HG02938 (cell line): Measurements from ENCODE around the gene RANBP3.
"Not testable (repeated sequence)": the region's sequence is repeated elsewhere in the genome, so short reads cannot be mapped to it uniquely, and the experiment has no call there.

ENCODE experiments used
- ATAC-seq: cut with Tn5 transposase; IDR thresholded peaks from one replicate; pipeline ENCODE4 v1.9.1; 2021; ENCODE audit warnings: mild to moderate bottlenecking, moderate library complexity; ENCODE audit not compliant: unreplicated experiment

RANBP3 gene

DNA sequence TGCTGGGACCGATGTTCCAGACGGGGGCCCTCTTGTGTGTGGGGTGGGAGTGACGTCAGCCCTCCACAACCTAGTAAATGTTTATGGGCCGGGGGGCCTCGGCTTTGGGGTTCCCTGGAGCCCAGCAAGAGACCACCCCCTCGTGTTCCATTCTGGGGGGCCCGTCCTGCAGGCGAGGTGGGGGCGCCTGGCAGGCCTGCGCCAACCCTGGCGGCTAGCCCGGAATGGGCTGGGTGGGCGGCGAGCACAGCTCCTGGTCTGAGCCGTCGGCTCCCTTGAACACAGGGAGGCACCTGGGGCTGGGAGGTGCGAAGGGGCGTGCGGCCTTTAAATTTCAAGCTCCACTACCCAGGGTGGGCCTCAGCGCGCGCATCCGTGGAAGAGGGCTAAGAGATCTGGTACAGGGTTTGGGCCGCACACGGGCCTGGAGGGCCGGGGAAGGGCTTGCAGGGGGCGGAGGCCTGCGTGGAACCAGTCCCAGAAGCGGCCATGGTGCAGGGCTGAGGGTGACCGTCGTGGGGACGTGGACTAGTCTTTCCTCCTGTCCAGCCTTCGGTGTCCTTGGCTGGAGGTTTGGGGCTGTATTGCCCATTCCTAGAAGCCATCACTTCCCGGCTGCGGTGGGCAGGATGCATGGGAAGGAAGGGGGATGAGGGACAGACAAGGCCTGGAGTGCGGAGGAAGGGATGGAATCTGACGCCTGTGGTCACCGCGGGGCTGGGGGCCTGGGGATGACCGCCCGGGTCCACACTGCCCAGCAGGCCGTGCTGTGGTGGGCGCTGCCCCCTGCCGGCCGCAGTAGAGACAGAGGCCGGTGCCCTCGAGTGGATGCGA is 85.8 kb downstream of the RANBP3 start:
- no peak for ATAC-seq

DNA sequence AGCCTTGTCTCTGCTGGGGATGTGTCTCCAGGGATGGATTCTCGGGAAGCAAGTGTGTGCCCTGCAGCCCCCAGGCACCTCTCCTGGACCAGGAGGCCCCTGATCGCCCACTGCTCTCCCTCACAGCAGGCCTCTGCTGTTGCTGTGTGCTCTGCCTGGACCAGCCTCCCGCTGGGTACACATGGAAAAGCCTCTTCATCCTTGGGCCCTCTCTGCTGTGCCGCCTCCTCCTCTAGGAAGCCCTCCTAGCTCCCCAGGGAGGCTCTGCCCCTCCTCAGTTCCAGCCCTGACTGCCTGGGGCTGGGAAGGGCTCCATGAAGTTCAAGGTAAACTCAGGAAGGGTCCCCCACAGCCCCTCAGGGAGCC is 86.4 kb downstream of the RANBP3 start:
- ATAC-seq, result no peak

DNA sequence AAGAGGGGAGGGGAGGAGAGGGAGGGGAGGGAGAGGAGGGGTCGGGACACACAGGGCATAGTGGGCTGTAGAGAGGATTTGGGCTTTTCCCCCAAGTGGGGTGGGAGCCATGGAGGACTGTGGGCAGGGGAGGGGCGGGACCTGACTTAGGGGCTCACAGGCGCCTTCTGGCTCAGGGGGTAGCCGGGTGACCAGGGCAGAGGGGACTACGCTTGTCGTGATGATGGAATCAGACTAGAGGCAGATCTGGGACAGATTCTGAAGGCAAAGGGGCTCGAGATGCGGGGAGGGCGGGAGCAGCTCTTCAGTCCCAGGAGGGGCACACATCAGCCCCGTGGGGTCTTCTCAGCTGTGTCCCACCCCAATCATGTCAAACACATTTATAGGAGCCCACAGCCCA is 87.8 kb downstream of the RANBP3 start:
- no peak for ATAC-seq

DNA sequence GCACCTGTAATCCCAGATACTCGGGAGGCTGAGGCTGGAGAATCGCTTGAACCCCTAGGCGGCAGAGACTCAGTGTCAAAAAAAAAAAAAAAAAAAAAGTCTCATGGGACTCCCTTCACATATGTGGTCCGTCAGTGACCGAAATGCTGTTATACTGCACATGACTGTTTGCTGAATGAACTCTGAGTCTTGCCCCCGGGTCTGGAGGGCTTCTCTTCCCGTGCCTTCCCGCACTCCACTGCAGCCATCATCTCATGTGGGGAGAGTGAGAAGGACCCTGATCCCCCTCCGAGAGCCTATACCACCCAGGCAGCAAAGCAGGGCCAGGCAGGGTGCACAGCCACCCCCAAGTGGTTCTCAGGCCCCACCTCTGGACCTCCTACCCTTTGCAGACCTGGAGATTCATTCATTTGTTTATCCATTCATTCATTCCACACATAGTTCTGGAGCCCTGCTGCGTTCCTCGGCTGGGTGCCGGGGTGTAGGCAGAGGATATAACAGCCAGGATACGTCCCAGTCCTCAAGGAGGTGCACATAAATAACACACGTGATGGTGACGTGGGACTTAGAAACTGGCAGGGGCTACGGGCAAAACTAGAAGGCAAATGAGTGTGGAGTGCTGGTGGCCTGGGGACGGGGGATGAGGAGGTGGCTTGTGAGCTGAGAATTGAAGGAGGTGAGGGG is 88.5 kb downstream of the RANBP3 start:
- ATAC-seq, result no peak

DNA sequence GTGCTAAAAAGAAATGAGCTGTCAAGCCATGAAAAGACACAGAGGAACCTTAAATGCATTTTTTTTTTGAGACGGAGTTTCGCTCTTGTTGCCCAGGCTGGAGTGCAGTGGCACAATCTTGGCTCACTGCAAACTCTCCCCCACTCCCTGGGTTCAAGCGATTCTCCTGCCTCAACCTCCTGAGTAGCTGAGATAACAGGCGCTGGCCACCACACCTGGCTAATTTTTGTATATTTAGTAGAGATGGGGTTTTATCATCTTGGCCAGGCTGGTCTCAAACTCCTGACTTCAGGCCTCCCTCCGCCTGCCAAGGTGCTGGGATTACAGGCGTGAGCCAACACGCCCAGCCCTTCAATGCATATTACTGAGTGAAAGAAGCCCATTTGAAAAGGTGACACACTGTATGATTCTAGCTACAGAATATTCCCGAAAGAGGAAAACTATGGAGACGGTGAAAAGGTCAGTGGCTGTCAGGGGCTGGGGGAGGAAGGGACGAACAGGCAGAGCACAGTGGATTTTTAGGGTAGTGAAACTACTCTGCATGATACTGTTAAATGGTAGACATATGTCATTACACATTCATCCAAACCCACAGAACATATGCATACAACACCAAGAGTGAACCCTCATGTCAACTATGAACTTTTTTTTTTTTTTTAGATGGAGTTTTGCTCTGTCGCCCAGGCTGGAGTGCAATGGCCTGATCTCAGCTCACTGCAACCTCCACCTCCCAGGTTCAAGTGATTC is 93.7 kb downstream of the RANBP3 start:
- ATAC-seq, result not testable (repeated sequence)

DNA sequence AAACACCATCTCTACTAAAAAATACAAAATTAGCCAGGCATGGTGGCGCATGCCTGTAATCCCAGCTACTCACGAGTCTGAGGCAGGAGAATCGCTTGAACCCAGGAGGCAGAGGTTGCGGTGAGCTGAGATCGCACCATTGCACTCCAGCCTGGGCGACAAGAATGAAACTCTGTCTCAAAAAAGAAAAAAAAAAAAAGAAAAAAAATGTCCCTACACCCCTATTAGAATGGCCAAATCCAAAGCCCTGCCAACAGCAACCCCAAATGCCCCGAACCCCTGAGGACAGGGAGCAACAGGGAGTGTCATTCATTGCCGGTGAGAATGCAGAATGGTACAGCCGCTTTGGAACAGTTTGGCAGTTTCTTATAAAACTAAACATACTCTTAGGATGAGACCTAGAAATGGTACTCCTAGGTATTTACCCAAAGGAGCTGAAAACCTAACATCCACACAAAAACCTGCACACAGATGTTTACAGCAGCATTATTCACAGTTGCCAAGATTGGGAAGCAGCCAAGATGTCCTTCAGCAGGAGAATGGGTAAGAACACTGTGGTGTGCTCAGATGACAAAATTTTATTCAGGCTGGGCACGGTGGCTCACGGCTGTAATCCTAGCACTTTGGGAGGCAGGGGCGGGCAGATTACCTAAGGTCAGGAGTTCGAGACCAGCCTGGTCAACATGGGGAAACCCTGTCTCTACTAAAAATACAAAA is 94.6 kb downstream of the RANBP3 start:
- ATAC-seq, result not testable (repeated sequence)

DNA sequence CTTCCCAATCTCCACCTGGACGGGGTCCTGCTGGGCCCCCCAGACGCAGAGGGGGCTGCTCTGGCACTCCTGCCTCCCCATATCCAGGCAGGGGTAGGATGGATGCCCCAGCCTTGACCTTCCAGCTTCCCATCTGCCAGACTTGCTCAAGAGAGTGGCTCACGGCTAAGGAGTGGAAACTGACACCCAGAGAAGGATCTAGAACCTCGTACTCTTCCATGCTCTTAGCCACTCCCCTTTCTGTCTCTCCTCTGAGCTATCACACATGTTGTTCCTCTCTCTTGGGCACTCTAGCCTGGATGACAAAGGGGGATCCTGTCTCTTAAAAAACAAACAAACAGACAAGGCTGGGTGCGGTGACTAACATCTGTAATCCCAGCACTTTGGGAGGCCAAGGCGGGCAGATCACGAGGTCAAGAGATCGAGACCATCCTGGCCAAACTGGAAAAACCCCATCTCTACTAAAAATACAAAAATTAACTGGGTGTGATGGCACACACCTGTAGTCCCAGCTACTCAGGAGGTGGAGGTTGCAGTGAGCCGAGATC is 95.4 kb downstream of the RANBP3 start:
- no peak for ATAC-seq

DNA sequence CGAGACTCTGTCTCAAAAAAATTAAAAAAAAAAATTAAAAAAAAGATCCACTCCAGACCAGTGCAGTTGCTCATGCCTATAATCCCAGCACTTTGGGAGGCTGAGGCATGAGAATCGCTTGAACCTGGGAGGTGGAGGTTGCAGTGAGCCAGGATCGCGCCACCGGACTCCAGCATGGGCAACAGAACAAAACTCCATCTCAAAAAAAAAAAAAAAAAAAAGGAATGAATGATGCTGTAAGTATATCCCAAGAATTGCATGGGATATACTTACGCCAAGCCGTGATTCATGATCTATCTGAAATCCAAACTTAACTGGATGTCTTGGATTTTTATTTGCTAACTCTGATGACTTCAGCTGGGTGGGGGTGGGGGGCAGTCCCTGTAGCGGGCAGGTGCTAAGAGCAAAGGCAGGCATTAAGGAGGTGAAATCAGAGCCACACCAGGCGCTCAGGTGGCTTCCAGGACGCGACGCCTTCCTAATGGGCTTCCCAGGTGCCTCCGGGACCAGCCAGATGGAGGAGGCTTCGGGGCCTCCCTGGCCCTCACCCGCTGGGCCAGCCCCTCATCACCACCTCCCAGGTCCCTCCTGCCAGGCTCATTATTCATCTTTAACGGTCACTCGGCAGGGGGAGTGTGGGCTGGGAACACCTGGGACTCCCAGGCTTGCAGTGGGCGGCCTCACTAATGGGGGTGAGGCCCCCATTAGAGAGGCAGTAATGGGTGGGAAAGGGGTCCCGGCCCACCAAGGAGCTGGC is 96.2 kb downstream of the RANBP3 start:
- no peak for ATAC-seq

DNA sequence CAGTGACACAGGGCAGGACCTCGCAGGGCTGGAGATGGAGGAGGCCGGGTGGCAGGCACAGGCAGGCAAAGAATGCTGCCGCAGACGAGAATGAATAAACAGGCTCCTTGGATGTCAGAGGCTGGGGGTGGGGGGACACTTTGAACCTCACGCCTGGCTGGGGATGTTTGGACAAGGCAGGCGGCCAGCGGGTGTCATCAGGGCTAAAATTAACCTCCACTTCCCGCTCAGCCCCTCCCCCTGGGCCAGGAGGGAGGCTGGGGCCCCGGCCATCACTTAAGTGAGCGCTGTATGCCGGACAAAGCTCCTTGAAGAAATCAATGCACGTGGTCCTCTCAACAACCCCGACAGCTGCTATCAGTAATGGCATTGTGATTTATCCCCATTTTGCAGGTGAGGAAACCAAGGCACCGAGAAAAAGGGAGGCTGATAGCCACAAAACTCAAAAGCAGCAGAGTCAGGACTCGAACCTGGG is 97.3 kb downstream of the RANBP3 start:
- ATAC-seq, result no peak

DNA sequence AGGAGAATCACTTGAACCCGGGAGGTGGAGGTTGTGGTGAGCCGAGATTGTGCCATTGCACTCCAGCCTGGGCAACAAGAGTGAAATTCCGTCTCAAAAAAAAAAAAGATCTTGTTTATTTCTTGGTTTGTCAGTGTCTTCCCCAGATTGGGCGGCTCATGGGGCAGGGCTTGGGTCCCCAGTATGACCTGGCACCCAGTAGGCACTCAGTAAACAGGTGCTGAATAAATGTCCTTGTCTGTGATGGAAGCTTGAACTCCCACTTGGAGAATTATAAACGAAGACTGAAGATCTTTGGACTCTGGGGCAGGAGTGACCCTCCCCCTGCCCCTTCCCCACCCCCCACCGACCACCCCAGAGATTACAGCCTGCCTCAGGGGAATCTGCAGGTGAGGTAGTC is 97.7 kb downstream of the RANBP3 start:
- no peak for ATAC-seq

DNA sequence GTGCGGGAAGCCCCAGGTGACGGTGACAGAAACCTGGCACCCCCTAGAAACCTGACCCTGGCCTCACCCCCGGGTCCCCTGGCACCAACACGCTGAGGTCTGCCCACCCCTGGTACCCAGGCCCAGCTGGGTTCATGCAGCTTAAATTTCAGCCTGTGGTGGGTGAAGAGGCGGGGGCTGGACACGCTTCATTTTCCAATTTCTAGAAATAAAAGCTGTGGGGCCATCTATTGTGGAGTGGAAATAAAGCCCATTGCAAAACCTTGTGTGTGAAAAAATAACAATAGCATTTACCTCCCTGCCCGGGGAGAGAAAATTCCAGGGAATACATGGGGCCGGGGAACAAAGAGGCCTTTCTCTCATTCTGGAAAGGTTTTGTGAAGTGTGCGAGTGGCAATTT is 100.1 kb downstream of the RANBP3 start:
- no peak for ATAC-seq

DNA sequence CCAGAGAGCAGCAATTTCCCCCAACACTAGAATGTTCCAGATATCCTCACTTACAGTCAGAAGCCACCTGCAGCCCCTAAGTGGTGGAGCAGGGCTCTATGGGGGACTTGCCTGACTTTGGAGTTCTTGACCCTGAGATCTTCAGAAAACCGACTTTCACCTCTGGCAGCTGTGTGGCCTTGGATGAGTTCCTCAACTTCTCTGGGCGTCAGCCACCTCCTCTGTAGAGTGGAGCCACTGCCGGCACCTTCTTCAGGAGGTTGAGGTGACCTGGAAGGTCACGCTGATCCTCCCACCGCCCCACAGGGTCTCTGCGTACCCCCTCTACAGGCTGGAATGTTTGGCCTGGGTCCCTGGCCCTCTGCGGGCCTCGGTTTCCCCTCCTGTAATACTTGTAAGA is 100.5 kb downstream of the RANBP3 start:
- no peak for ATAC-seq

DNA sequence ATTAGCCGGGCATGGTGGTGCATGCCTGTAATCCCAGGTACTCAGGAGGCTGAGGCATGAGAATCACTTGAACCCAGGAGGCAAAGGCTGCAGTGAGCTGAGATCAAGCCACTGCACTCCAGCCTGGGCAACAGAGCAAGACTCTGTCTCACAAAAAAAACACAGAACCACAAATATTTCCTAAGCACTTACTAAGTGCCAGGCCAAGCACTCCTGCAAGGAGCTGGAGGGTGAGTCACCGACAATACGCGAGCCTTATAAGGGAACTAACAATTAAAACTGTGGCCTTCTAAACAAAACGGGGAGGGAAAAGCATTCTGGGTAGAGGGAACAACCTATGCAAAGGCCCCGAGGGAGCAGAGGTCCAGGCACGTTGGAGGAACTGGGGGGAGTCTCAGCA is 103.4 kb downstream of the RANBP3 start:
- not testable (repeated sequence) for ATAC-seq

DNA sequence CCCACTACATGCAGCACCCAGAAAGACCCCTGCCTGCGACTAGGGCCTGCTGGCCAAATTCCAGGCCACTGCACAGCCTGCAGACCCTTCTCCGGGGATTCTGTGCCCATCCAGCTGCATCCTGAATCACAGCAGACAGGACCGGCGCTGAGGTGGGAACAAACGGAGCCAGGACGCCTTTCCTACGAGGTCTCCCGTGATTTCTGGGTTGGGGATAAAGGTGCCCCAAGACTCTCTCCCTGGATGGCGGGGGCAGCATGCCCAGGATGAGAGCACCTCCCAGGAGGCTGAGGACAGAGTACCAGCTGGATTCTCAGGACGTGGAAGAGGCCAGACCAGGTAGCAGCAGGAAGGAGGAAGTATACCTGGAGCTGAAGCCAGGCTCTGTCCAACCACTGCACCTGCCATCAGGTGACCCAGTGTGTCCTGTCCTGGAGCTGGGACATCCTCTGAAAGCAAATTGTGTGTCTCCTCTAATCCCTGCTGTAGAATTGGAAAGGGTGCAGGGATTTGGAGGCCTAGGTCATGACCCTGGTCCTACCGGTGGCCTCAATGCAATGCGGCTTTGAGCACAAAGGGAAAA is 104.2 kb downstream of the RANBP3 start:
- no peak for ATAC-seq

DNA sequence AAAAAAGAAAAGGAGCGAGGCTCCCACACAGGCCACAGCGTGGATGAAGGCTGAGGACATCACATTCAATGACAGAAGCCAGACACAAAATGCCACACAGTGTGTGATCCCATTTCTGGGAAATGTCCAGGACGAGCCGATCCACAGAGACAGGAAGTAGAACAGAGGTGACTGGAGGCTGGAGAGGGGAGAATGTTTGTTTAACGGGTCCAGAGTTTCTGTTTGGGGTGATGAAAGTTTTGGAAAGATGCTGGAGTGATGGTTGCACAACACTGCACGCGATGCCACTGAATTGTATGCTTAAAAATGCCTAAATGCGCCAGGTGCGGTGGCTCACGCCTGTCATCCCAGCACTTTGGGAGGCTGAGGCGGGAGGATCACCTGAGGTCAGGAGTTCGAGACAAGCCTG is 107.0 kb downstream of the RANBP3 start:
- no peak for ATAC-seq

DNA sequence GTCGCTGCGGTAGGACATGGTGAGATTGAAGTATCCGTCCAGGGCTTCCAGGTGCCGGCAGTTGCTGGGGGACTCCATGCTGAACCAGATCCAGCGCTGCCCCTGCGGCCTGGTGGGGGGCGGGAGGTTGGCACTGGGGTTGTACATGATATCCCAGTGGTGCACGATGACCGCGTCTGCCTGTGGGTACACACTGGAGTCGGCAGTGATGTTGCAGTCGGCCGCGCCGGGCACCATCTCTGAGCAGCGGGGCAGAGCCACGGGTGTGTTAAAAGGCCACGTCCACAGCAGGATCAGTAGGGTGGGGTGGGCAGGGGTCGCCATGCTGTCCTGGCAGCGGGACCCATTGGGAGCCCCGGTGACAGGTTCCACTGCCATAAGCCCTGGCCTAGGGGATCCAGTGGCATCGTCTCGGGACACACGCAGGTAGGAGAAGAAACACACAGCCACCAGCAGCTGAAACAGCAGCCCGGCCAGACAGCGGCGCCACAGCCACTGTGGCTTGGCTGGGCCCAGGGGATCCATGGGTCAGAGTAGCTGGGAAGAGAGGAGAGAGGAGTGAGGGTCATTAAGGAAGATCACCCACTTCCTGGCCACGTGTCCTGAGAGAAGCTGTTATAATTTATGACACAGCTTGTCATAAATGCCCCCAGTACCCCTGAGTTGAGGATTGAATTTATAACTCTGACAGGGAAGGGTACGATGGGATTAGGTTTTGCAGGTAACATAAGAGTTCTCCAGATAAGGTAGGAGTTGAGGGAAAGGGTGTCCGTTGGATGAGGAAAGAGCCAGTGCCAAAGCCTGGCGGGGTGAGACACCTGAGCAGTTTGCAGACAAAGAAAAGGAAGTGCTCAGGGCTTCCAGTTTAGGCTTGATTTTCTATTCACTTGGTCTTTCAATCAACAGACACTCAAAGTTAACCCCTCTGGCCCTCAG is 110.5 kb downstream of the RANBP3 start:
- ATAC-seq, result no peak
